Neural crest cell (in vitro differentiated cells): Measurements from ENCODE around the gene YIPF3. TPM values are rescaled to one million over a fixed set of nuclear protein-coding genes. Genes with fewer than 3 reads are reported as not detected.
"Not testable (repeated sequence)": the region's sequence is repeated elsewhere in the genome, so short reads cannot be mapped to it uniquely, and the experiment has no call there.

Experiments used
- DNase-seq: peaks from one replicate; pipeline ENCODE4 v3.0.0; 2021; ENCODE audit warnings: low read depth, mixed read lengths, low spot score
- H3K27ac Mint-ChIP-seq: one replicate; pipeline ENCODE4 v1.8.0; 2021; ENCODE audit warnings: mild to moderate bottlenecking, mixed read lengths; ENCODE audit not compliant: unreplicated experiment
- H3K27me3 Mint-ChIP-seq: 2 replicates; pipeline ENCODE4 v1.8.0; 2021; ENCODE audit warnings: low read depth, mild to moderate bottlenecking, mixed read lengths
- H3K36me3 Mint-ChIP-seq: 2 replicates; pipeline ENCODE4 v1.8.0; 2021; ENCODE audit warnings: low read depth, mild to moderate bottlenecking, mixed read lengths
- H3K4me1 Mint-ChIP-seq: 2 replicates; pipeline ENCODE4 v1.8.0; 2021; ENCODE audit warnings: mixed read lengths
- H3K4me3 Mint-ChIP-seq: one replicate; pipeline ENCODE4 v1.8.0; 2021; ENCODE audit warnings: mild to moderate bottlenecking, mixed read lengths
- H3K9me3 Mint-ChIP-seq: 2 replicates; pipeline ENCODE4 v1.8.0; 2021; ENCODE audit warnings: mixed read lengths
- total RNA-seq: library from RNA; stranded (reverse); gene quantifications from 2 replicates; pipeline ENCODE4 v1.2.1, GENCODE V29; 2021
- TF ChIP-seq, protein P1 (sequence below): fragments of 200-600 bp; sonication (generic); conservative IDR thresholded peaks from 2 replicates; pipeline ENCODE4 v1.5.0; 2021; ENCODE audit warnings: antibody characterized with exemption, mild to moderate bottlenecking

YIPF3 gene
- total RNA-seq, 1 donor from 2014 or later = 93.0 TPM

DNA sequence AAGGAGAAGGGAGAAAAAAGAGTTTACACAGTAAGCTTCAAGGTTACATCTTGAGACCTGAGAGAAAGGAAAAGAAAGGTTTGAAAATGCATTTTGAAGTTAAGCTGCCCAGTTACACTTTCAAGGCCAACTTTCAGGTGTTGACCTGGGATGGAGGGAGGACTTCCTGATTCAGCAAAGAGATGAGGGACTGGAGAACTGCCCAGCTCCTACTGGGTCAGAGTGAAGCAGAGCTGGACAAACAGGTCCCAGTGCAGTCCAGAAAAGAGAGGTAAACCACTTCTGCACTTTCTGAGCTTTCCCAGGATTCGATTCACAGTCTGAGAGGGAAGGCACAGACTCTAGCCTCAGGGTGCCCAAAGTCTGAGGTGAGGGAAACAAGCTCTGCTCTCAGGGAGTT, 45.3 kb downstream of the YIPF3 start:
- Mint-ChIP-seq H3K27ac (no peak overlapping the region), H3K4me1 (peaks cover 4% of the 10 kb centered on the region), H3K9me3 (no peaks in the 10 kb centered on the region), H3K4me3 (no peak overlapping the region), H3K36me3 (no peaks in the 10 kb centered on the region), H3K27me3 (peaks cover 17% of the 10 kb centered on the region)
- DNase-seq = no peak
- TF ChIP-seq, protein P1, sequence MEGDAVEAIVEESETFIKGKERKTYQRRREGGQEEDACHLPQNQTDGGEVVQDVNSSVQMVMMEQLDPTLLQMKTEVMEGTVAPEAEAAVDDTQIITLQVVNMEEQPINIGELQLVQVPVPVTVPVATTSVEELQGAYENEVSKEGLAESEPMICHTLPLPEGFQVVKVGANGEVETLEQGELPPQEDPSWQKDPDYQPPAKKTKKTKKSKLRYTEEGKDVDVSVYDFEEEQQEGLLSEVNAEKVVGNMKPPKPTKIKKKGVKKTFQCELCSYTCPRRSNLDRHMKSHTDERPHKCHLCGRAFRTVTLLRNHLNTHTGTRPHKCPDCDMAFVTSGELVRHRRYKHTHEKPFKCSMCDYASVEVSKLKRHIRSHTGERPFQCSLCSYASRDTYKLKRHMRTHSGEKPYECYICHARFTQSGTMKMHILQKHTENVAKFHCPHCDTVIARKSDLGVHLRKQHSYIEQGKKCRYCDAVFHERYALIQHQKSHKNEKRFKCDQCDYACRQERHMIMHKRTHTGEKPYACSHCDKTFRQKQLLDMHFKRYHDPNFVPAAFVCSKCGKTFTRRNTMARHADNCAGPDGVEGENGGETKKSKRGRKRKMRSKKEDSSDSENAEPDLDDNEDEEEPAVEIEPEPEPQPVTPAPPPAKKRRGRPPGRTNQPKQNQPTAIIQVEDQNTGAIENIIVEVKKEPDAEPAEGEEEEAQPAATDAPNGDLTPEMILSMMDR = no peak

- Mint-ChIP-seq H3K9me3 (no peaks in the 10 kb centered on the region), H3K27me3 (peaks cover 19% of the 10 kb centered on the region), H3K36me3 (no peaks in the 10 kb centered on the region), H3K4me1 (peaks cover 4% of the 10 kb centered on the region), H3K27ac (no peak overlapping the region), H3K4me3 (no peak overlapping the region)
- no peak for DNase-seq
- TF ChIP-seq, protein P1 = no peak
Observed at GRCh38 chr6:43469947-43470346, 46.8 kb downstream of the YIPF3 start.

GRCh38 chr6:43468748-43469681, 47.7 kb downstream of the YIPF3 start:
- Mint-ChIP-seq H3K27me3 (peaks cover 20% of the 10 kb centered on the region), H3K9me3 (no peaks in the 10 kb centered on the region), H3K27ac (peak overlapping the region; percentile 73), H3K4me1 (peaks cover 4% of the 10 kb centered on the region), H3K4me3 (no peak overlapping the region), H3K36me3 (no peaks in the 10 kb centered on the region)
- no peak for DNase-seq
- TF ChIP-seq, protein P1 = no peak

- Mint-ChIP-seq H3K36me3 (no peaks in the 10 kb centered on the region), H3K4me1 (peaks cover 4% of the 10 kb centered on the region), H3K9me3 (no peaks in the 10 kb centered on the region), H3K27ac (no peak overlapping the region), H3K27me3 (peaks cover 23% of the 10 kb centered on the region), H3K4me3 (no peak overlapping the region)
- TF ChIP-seq, protein P1 = no peak
- no peak for DNase-seq
Observed at GRCh38 chr6:43468240-43468639, 48.5 kb downstream of the YIPF3 start.

GRCh38 chr6:43467752-43468151, 49.0 kb downstream of the YIPF3 start:
- H3K27ac Mint-ChIP-seq = peak overlapping the region; percentile 30
- TF ChIP-seq, protein P1 = no peak
- no peak overlapping the region for H3K4me3 Mint-ChIP-seq
- H3K4me1 Mint-ChIP-seq = peaks cover 4% of the 10 kb centered on the region
- H3K9me3 Mint-ChIP-seq = no peaks in the 10 kb centered on the region
- H3K27me3 Mint-ChIP-seq = peaks cover 26% of the 10 kb centered on the region
- no peak for DNase-seq
- H3K36me3 Mint-ChIP-seq = no peaks in the 10 kb centered on the region

GRCh38 chr6:43467265-43467664, 49.5 kb downstream of the YIPF3 start:
- not testable (repeated sequence) for DNase-seq, H3K36me3 Mint-ChIP-seq, H3K9me3 Mint-ChIP-seq, H3K4me3 Mint-ChIP-seq, H3K27ac Mint-ChIP-seq, H3K4me1 Mint-ChIP-seq
- H3K27me3 Mint-ChIP-seq = peaks cover 31% of the 10 kb centered on the region
